DOHH2 (cell line): ENCODE measurements around the gene PMFBP1.
"Not testable (repeated sequence)": the region's sequence is repeated elsewhere in the genome, so short reads cannot be mapped to it uniquely, and the experiment has no call there.

Source experiments
- EZH2phosphoT487 ChIP-seq: fragments of 200-600 bp; sonication (generic); IDR thresholded peaks from 2 replicates; pipeline ENCODE4 v1.6.1; 2017; ENCODE audit warnings: borderline replicate concordance, mild to moderate bottlenecking, antibody characterized with exemption, low read length, moderate library complexity, mixed read lengths
- TF ChIP-seq, protein P1 (sequence below): fragments of 200-600 bp; sonication (generic); IDR thresholded peaks from one replicate; pipeline ENCODE4 v1.5.1; 2014; ENCODE audit warnings: antibody characterized with exemption, mild to moderate bottlenecking, low read depth, low read length; ENCODE audit not compliant: poor library complexity, severe bottlenecking

DNA sequence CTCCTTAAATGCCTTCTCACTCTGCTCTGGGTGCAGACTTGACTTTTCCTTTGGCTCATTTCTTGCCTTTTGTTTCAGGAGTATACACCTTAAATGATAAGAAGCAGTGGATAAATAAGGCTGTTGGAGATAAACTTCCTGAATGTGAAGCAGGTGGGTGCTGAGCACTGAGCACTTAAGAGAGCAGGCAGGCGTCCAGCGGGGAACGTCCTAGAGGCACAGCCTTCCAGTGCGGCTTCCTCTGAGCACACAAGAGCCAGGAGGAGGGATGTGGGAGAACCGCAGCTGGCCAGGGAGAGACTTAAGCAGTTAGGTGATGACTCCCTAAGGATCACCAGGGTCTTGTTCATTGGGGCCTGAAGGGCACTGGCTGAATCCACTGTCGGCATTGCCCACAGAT lies 96.9 kb downstream of the PMFBP1 start:
- TF ChIP-seq, protein P1, sequence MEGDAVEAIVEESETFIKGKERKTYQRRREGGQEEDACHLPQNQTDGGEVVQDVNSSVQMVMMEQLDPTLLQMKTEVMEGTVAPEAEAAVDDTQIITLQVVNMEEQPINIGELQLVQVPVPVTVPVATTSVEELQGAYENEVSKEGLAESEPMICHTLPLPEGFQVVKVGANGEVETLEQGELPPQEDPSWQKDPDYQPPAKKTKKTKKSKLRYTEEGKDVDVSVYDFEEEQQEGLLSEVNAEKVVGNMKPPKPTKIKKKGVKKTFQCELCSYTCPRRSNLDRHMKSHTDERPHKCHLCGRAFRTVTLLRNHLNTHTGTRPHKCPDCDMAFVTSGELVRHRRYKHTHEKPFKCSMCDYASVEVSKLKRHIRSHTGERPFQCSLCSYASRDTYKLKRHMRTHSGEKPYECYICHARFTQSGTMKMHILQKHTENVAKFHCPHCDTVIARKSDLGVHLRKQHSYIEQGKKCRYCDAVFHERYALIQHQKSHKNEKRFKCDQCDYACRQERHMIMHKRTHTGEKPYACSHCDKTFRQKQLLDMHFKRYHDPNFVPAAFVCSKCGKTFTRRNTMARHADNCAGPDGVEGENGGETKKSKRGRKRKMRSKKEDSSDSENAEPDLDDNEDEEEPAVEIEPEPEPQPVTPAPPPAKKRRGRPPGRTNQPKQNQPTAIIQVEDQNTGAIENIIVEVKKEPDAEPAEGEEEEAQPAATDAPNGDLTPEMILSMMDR = not testable (repeated sequence)
- not testable (repeated sequence) for TF ChIP-seq EZH2phosphoT487
